Effector memory CD4-positive, alpha-beta T cell (primary cell): ENCODE measurements around the gene LIME1.

Source experiments
- DNase-seq, 3 donors: peaks; one replicate each; pipeline ENCODE4 v3.0.0-alpha.2; 2020
- H3K27ac ChIP-seq: 2 replicates; pipeline ENCODE4 v1.7.0; 2013; ENCODE audit warnings: mild to moderate bottlenecking, low read length, moderate library complexity; ENCODE audit not compliant: insufficient read depth, poor library complexity, severe bottlenecking
- H3K27me3 ChIP-seq: replicated peaks from 2 replicates; pipeline ENCODE4 v1.7.0; 2013; ENCODE audit warnings: mild to moderate bottlenecking, low read length; ENCODE audit not compliant: insufficient read depth, control insufficient read depth, poor library complexity, severe bottlenecking
- H3K36me3 ChIP-seq: 2 replicates; pipeline ENCODE4 v1.7.0; 2013; ENCODE audit warnings: mild to moderate bottlenecking, low read length, moderate library complexity; ENCODE audit not compliant: control insufficient read depth, insufficient read depth
- H3K4me1 ChIP-seq: 2 replicates; pipeline ENCODE4 v1.7.0; 2013; ENCODE audit warnings: low read length, mild to moderate bottlenecking; ENCODE audit not compliant: control insufficient read depth, insufficient read depth, poor library complexity, severe bottlenecking
- H3K4me3 ChIP-seq: 2 replicates; pipeline ENCODE4 v1.7.0; 2013; ENCODE audit warnings: low read length, low read depth, mild to moderate bottlenecking; ENCODE audit not compliant: insufficient read depth, poor library complexity, severe bottlenecking
- H3K9me3 ChIP-seq: 2 replicates; pipeline ENCODE4 v1.7.0; 2013; ENCODE audit warnings: mild to moderate bottlenecking, low read length, moderate library complexity; ENCODE audit not compliant: control insufficient read depth

Gene LIME1

GRCh38 chr20:63752411-63753101 is 16.1 kb downstream of the LIME1 start:
- no peak overlapping the region for H3K27ac ChIP-seq
- H3K4me3 ChIP-seq: no peak overlapping the region
- DNase-seq: no peak
- H3K4me1 ChIP-seq: peaks cover 24% of the 10 kb centered on the region
- H3K27me3 ChIP-seq: no peaks in the 10 kb centered on the region
- H3K36me3 ChIP-seq: no peaks in the 10 kb centered on the region
- H3K9me3 ChIP-seq: no peaks in the 10 kb centered on the region

GRCh38 chr20:63753381-63753780 is 16.9 kb downstream of the LIME1 start:
- H3K27me3 ChIP-seq: no peaks in the 10 kb centered on the region
- DNase-seq: no peak
- no peak overlapping the region for H3K27ac ChIP-seq
- no peaks in the 10 kb centered on the region for H3K9me3 ChIP-seq
- peaks cover 24% of the 10 kb centered on the region for H3K4me1 ChIP-seq
- H3K4me3 ChIP-seq: no peak overlapping the region
- H3K36me3 ChIP-seq: no peaks in the 10 kb centered on the region

- Histone ChIP-seq H3K9me3 (no peaks in the 10 kb centered on the region), H3K27me3 (no peaks in the 10 kb centered on the region), H3K4me3 (no peak overlapping the region), H3K36me3 (no peaks in the 10 kb centered on the region), H3K4me1 (peaks cover 24% of the 10 kb centered on the region), H3K27ac (no peak overlapping the region)
- no peak for DNase-seq
Measured at GRCh38 chr20:63754008-63754407, 17.5 kb downstream of the LIME1 start.

- H3K27me3 ChIP-seq: no peaks in the 10 kb centered on the region
- no peak overlapping the region for H3K4me3 ChIP-seq
Measured at GRCh38 chr20:63755933-63756647, 19.6 kb downstream of the LIME1 start.

GRCh38 chr20:63756648-63756991 is 20.2 kb downstream of the LIME1 start:
- Histone ChIP-seq H3K4me1 (peaks cover 5% of the 10 kb centered on the region), H3K36me3 (no peaks in the 10 kb centered on the region), H3K4me3 (no peak overlapping the region), H3K27ac (no peak overlapping the region), H3K27me3 (no peaks in the 10 kb centered on the region), H3K9me3 (no peaks in the 10 kb centered on the region)
- DNase-seq: no peak

More at GRCh38 chr20:63755933-63756647, 19.6 kb downstream of the LIME1 start:
- DNase-seq: no peak
- H3K36me3 ChIP-seq: no peaks in the 10 kb centered on the region
- H3K27ac ChIP-seq: no peak overlapping the region
- no peaks in the 10 kb centered on the region for H3K9me3 ChIP-seq
- peaks cover 10% of the 10 kb centered on the region for H3K4me1 ChIP-seq

GRCh38 chr20:63758152-63758551 is 21.7 kb downstream of the LIME1 start:
- H3K27ac ChIP-seq: no peak overlapping the region
- H3K9me3 ChIP-seq: no peaks in the 10 kb centered on the region
- H3K36me3 ChIP-seq: no peaks in the 10 kb centered on the region
- H3K4me1 ChIP-seq: no peaks in the 10 kb centered on the region
- DNase-seq: no peak
- H3K4me3 ChIP-seq: no peak overlapping the region
- H3K27me3 ChIP-seq: no peaks in the 10 kb centered on the region

- Histone ChIP-seq H3K9me3 (no peaks in the 10 kb centered on the region), H3K36me3 (no peaks in the 10 kb centered on the region), H3K27ac (no peak overlapping the region), H3K4me1 (no peaks in the 10 kb centered on the region), H3K27me3 (no peaks in the 10 kb centered on the region), H3K4me3 (no peak overlapping the region)
- DNase-seq: no peak
Measured at GRCh38 chr20:63759377-63759901, 23.0 kb downstream of the LIME1 start.

- Histone ChIP-seq H3K4me3 (no peak overlapping the region), H3K27me3 (no peaks in the 10 kb centered on the region), H3K27ac (no peak overlapping the region), H3K4me1 (no peaks in the 10 kb centered on the region), H3K36me3 (no peaks in the 10 kb centered on the region), H3K9me3 (no peaks in the 10 kb centered on the region)
- DNase-seq: no peak
Measured at GRCh38 chr20:63765082-63765873, 28.8 kb downstream of the LIME1 start.

- no peak for DNase-seq
- H3K27me3 ChIP-seq: no peaks in the 10 kb centered on the region
- H3K4me3 ChIP-seq: no peak overlapping the region
- H3K27ac ChIP-seq: no peak overlapping the region
- H3K36me3 ChIP-seq: no peaks in the 10 kb centered on the region
- H3K9me3 ChIP-seq: no peaks in the 10 kb centered on the region
- H3K4me1 ChIP-seq: no peaks in the 10 kb centered on the region
Measured at GRCh38 chr20:63765902-63766301, 29.4 kb downstream of the LIME1 start.
